Progenitor cell of endocrine pancreas (in vitro differentiated cells): ENCODE data around the gene DKK3. TPM values are rescaled to one million over a fixed set of nuclear protein-coding genes. Genes with fewer than 3 reads are reported as not detected.

Experiments
- DNase-seq: peaks from one replicate; pipeline ENCODE4 v3.0.0; 2021; ENCODE audit warnings: low spot score; ENCODE audit not compliant: unreplicated experiment
- H3K27ac Mint-ChIP-seq: 2 replicates; pipeline ENCODE4 v1.8.0; 2021; ENCODE audit warnings: mild to moderate bottlenecking, moderate library complexity, mixed read lengths
- H3K27me3 Mint-ChIP-seq: 2 replicates; pipeline ENCODE4 v1.8.0; 2021; ENCODE audit warnings: mixed read lengths
- H3K36me3 Mint-ChIP-seq: 2 replicates; pipeline ENCODE4 v1.8.0; 2022; ENCODE audit warnings: mixed read lengths; ENCODE audit not compliant: insufficient read depth
- H3K4me1 Mint-ChIP-seq: 2 replicates; pipeline ENCODE4 v1.8.0; 2021; ENCODE audit warnings: low read depth, mixed read lengths
- H3K4me3 Mint-ChIP-seq: 2 replicates; pipeline ENCODE4 v1.8.0; 2021; ENCODE audit warnings: low read depth, mild to moderate bottlenecking, moderate library complexity, mixed read lengths
- H3K9me3 Mint-ChIP-seq: 2 replicates; pipeline ENCODE4 v1.8.0; 2021; ENCODE audit warnings: low read depth, mixed read lengths
- total RNA-seq: library from RNA; stranded (reverse); gene quantifications from 2 replicates; pipeline ENCODE4 v1.2.1, GENCODE V29; 2021
- TF ChIP-seq, protein P1 (sequence below): fragments of 200-600 bp; sonication (generic); IDR thresholded peaks from one replicate; pipeline ENCODE4 v1.5.0; 2021; ENCODE audit warnings: antibody characterized with exemption, mild to moderate bottlenecking; ENCODE audit not compliant: unreplicated experiment

DKK3 gene
- total RNA-seq, 1 donor from 2014 or later, result 75.2 TPM

DNA sequence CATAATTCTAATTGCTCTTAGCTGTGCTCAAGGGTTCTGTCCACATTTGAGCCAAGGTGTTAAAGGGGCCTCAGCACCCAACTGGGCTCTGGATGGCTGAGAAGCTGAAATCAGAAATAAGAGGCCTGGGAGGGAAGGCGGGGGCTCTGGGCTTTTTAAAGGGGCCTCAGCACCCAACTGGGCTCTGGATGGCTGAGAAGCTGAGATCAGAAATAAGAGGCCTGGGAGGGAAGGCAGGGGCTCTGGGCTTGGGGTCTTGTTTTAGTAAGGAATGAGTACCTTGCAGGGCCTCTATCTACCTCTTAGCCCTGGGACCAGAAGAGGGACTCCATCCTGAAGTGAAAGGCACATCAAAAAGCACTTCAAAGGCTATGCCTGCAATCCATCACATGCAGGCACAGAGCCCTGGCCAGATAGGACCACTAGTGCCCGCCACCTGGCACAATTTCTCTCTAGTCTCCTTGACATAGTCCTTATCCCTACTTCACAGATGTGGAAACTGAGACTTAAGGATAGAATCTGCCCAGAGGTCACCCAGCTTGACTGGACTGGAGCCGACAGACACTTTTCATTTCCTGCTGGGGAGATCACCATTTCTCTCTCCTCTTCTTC is 35.6 kb downstream of the DKK3 start:
- TF ChIP-seq, protein P1, sequence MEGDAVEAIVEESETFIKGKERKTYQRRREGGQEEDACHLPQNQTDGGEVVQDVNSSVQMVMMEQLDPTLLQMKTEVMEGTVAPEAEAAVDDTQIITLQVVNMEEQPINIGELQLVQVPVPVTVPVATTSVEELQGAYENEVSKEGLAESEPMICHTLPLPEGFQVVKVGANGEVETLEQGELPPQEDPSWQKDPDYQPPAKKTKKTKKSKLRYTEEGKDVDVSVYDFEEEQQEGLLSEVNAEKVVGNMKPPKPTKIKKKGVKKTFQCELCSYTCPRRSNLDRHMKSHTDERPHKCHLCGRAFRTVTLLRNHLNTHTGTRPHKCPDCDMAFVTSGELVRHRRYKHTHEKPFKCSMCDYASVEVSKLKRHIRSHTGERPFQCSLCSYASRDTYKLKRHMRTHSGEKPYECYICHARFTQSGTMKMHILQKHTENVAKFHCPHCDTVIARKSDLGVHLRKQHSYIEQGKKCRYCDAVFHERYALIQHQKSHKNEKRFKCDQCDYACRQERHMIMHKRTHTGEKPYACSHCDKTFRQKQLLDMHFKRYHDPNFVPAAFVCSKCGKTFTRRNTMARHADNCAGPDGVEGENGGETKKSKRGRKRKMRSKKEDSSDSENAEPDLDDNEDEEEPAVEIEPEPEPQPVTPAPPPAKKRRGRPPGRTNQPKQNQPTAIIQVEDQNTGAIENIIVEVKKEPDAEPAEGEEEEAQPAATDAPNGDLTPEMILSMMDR, result no peak
- Mint-ChIP-seq H3K4me3 (no peak overlapping the region), H3K27ac (no peak overlapping the region), H3K4me1 (peaks cover 2% of the 10 kb centered on the region), H3K36me3 (peaks cover 10% of the 10 kb centered on the region), H3K9me3 (no peaks in the 10 kb centered on the region), H3K27me3 (no peaks in the 10 kb centered on the region)
- DNase-seq, result no peak

DNA sequence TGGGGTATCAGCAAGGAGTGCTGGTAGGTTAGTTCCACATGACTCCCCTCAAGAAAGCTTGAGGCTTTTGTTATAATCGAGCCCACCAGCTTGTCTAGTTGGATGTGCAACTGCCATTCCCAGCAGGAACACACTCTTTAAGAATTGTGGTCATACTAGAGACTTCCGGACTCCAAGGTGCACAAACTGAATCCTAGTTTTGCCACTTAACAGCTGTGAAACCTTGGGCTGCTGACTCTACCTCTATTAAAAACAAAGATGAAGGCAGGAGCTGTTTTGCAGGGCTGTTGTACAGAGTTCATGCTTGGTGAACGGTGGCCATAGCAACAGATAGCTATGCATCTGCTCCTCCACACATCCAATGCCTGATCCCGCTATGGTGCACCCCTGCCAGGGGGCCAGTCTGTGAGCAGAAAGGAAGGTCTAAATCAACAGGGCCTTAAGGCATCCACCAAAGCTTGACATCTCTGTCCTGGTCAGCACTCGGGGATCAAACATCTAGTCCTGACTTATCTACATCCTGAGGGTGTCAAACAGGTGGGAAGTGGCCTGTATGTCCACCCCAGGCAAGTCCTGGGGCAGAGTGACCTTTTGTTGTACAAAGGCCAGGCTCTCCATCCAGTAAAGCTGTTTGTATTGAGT is 36.4 kb downstream of the DKK3 start:
- H3K4me1 Mint-ChIP-seq, result peaks cover 2% of the 10 kb centered on the region
- H3K27me3 Mint-ChIP-seq, result no peaks in the 10 kb centered on the region
- peaks cover 8% of the 10 kb centered on the region for H3K36me3 Mint-ChIP-seq
- H3K9me3 Mint-ChIP-seq, result no peaks in the 10 kb centered on the region
- no peak overlapping the region for H3K27ac Mint-ChIP-seq
- no peak for DNase-seq
- TF ChIP-seq, protein P1, result no peak
- H3K4me3 Mint-ChIP-seq, result no peak overlapping the region

DNA sequence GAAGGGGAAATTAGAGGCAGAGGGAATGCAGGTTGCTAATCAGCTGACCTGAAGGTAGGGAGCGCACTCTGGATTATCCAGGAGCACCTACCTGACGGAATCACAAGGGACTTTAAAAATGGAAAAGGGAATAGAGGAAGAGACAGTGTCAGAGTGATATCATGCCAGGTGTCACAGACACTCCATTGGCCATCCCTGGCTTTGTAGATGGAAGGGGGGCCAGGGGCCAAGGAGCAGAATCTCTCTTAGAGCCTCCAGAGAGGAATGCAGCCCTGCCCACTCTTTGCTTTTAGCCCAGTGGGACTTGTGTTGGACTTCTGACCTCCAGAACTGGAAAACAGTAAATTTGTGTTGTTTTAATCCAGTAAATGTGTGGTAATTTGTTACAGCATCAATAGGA is 37.9 kb downstream of the DKK3 start:
- H3K9me3 Mint-ChIP-seq, result no peaks in the 10 kb centered on the region
- H3K4me1 Mint-ChIP-seq, result peaks cover 2% of the 10 kb centered on the region
- no peak for DNase-seq
- no peaks in the 10 kb centered on the region for H3K27me3 Mint-ChIP-seq
- H3K4me3 Mint-ChIP-seq, result no peak overlapping the region
- TF ChIP-seq, protein P1, result no peak
- H3K27ac Mint-ChIP-seq, result no peak overlapping the region
- H3K36me3 Mint-ChIP-seq, result peaks cover 7% of the 10 kb centered on the region

DNA sequence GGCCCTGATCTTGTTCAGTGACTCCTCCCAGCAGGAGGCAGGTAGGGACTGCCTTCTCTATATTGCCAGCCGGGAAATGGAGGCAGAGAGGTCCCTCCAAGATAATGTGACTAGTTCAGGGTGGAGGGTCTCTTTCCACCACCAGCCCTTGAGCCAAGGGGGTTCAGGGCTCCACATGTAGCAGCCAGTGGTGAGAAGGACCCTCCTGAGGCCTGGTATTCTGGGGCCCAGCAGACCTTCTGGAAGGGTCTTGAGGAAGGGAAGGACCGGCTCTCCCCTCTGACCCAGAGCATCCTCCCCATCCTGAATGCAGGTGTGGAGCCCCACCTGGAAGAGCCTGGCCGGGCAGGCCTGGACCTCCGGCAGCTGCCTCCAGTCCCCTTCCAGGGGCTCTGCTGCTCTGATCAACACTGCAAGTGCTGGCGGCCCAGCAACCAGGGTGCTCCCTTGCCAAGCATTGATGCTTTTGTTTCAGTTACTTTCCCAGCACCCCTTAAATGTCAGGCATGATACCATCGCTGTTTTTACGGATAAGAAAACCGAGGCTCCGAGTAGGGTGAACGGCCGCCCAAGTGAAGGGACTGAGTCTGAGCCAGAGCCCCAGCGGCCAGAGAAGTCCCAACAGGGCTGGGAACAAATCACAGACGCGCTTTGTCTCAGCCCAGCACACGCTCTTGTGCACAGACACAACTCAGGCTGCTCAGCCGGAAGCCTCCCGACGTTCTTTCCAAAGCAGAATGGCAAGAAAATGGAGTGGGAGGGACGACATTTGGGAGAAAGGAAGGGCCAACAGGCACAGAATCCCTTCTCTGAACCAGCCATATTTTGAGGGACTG is 38.8 kb downstream of the DKK3 start:
- TF ChIP-seq, protein P1, result no peak
- Mint-ChIP-seq H3K4me3 (no peak overlapping the region), H3K36me3 (peaks cover 7% of the 10 kb centered on the region), H3K27ac (no peak overlapping the region), H3K4me1 (peaks cover 2% of the 10 kb centered on the region), H3K27me3 (no peaks in the 10 kb centered on the region), H3K9me3 (no peaks in the 10 kb centered on the region)
- DNase-seq, result no peak

DNA sequence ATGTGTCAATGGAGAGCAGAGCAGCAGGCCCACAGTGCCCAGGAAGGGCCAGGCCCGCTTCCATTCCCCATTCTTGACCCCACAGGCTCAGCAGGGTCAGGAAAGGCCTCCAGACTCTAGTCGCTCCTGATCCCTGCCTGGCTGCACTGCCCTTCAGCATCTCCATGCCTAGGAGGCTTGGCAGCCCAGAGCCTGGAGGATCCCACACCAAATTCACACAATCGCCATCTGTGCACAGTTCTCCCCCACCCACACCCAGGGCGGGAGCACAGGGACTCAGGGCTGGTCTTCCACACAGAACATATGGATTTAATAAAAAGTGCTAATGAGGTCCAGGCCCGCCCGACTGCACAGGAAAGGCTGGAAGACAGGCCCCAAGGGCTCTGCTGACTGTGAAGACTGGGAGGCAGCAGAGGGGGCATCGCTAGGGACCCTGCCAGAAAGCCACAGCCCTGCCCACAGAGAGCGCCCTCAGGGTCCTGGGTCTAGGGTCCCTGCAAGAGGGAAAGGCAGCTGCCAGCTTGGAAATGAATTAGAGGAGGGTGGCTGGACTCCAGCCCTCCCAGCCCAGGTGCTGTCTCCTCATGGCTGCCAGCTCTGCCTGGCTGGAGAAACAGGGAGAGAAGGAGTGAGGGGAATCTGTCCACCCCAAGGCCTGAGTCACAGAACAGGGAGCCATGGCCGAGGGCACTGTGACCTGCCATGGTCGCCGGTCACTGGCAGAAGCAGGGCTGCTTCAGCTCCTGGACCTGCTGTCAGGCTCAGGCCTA is 39.7 kb downstream of the DKK3 start:
- Mint-ChIP-seq H3K4me3 (no peak overlapping the region), H3K36me3 (peaks cover 7% of the 10 kb centered on the region), H3K9me3 (no peaks in the 10 kb centered on the region), H3K27ac (no peak overlapping the region), H3K27me3 (no peaks in the 10 kb centered on the region), H3K4me1 (peaks cover 2% of the 10 kb centered on the region)
- TF ChIP-seq, protein P1, result no peak
- no peak for DNase-seq
